Glomerular endothelial cell (primary cell): ENCODE measurements around the gene NCOA3. TPM values are rescaled to one million over a fixed set of nuclear protein-coding genes. Genes with fewer than 3 reads are reported as not detected.
"Not testable (repeated sequence)": the region's sequence is repeated elsewhere in the genome, so short reads cannot be mapped to it uniquely, and the experiment has no call there.

Experiments
- DNase-seq: peaks from one replicate; pipeline ENCODE4 v3.0.0-alpha.2; 2011; ENCODE audit warnings: low read depth, low spot score; ENCODE audit errors: extremely low read depth
- total RNA-seq: library from RNA; depleted of rRNA; stranded (reverse); fragments of >200 nt; gene quantifications from 2 replicates; pipeline ENCODE4 v1.2.3, GENCODE V29; 2015

Gene NCOA3
- total RNA-seq, 1 donor from 2014 or later, result 30.2 TPM

- not testable (repeated sequence) for DNase-seq
Observed at GRCh38 chr20:47500082-47500481, 1.6 kb upstream of the NCOA3 start.

GRCh38 chr20:47500554-47500953, 1.1 kb upstream of the NCOA3 start:
- no peak for DNase-seq

GRCh38 chr20:47501116-47501481, 588 bp upstream of the NCOA3 start:
- no peak for DNase-seq

- no peak for DNase-seq
Observed at GRCh38 chr20:47502271-47503239, 868 bp downstream of the NCOA3 start.

DNA sequence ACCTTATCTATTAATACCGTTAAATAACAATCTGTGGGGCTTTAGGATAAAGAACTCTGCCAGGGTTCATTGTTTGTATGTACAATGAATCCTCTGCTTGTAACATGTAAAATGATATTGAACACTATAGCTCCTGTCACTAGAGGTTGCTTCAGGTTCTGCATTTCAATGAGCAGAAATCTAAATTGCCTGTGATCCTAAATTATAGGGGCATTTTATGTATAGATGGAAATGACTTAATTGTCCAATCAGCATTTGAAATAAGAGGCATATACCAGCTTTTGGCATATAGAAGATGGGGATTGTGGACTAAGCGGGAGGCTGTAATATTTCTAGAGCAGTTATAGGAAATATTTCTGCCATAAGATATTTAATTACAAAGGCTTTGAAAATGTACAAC, 2.0 kb downstream of the NCOA3 start:
- DNase-seq, result no peak

GRCh38 chr20:47506335-47506734, 4.6 kb downstream of the NCOA3 start:
- no peak for DNase-seq

- no peak for DNase-seq
Observed at GRCh38 chr20:47506850-47507249, 5.2 kb downstream of the NCOA3 start.

DNA sequence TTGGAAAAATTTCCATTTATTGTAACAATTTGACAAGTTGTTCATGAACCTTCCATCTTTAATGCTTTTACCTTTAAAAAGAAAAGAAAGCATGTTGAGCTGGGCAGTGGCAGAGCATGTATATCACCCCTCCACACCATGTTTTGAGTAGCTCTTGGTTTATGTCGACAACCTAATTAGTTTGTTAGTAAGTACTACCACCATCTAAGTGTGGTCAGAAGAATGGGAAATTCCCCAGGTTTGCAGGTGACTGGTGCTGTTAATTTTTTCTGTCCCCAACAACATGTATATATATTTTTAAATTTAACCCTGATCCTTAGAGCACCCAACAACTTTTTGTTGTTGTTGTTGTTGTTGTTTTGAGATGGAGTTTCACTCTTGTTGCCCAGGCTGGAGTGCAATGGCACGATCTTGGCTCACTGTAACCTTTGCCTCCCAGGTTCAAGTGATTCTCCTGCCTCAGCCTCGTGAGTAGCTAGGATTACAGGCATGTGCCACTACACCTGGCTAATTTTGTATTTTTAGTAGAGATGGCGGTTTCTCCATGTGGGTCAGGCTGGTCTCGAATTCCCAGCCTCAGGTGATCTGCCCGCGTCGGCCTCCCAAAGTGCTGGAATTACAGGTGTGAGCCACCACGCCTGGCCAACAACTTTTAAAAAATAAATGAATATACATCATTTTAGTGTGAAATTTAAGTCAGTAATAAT, 5.7 kb downstream of the NCOA3 start:
- not testable (repeated sequence) for DNase-seq

GRCh38 chr20:47508278-47508677, 6.6 kb downstream of the NCOA3 start:
- no peak for DNase-seq

DNA sequence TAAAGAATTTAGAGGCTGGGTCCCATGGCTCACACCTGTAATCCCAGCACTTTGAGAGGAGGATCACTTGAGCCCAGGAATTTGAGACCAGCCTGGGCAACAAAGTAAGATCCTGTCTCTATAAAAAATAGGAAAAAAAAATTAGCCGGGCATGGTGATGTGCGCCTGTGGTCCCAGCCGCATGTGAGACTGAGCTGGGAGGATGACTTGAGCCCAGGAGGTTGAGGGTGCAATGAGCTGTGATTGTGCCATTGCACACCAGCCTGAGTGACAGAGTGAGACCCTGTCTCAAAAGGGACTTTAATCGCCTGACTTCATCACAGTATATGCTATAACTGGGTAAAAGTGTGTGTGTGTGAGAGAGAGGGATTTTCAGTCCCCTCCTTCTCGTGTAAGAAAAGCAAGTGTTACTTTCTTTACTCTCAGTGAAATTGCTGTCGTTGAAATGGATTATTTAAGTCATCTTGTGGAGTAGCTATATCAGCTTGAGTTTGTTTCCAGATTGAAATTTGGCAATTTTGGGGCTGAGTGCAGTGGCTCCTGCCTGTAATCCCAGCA, 7.5 kb downstream of the NCOA3 start:
- DNase-seq, result no peak

GRCh38 chr20:47509685-47510084, 8.0 kb downstream of the NCOA3 start:
- no peak for DNase-seq

DNA sequence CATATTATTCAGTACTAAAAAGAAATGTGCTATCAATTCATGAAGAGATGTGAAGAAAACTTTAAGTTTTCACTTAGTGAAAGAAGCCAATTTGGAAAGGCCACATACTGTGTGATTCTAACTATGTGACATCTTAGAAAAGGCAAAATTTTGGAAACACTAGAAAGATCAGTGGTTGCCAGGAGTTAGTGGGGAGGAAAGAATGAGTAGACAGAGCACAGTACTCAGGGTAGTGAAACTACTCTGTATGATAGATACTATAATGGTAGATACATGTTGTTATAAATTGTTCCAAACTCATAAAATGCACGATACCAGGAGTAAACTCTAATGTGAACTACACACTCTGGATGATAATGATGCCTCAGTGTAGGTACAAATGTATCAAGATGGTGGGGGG, 14.2 kb downstream of the NCOA3 start:
- DNase-seq, result no peak

- no peak for DNase-seq
Observed at GRCh38 chr20:47521059-47521808, 19.5 kb downstream of the NCOA3 start.

- DNase-seq, result no peak
Observed at GRCh38 chr20:47524015-47524784, 22.5 kb downstream of the NCOA3 start.

- no peak for DNase-seq
Observed at GRCh38 chr20:47527004-47527800, 25.5 kb downstream of the NCOA3 start.

GRCh38 chr20:47529840-47530239, 28.2 kb downstream of the NCOA3 start:
- DNase-seq, result no peak

GRCh38 chr20:47531458-47531857, 29.8 kb downstream of the NCOA3 start:
- DNase-seq, result no peak

GRCh38 chr20:47532002-47532401, 30.3 kb downstream of the NCOA3 start:
- DNase-seq, result no peak

DNA sequence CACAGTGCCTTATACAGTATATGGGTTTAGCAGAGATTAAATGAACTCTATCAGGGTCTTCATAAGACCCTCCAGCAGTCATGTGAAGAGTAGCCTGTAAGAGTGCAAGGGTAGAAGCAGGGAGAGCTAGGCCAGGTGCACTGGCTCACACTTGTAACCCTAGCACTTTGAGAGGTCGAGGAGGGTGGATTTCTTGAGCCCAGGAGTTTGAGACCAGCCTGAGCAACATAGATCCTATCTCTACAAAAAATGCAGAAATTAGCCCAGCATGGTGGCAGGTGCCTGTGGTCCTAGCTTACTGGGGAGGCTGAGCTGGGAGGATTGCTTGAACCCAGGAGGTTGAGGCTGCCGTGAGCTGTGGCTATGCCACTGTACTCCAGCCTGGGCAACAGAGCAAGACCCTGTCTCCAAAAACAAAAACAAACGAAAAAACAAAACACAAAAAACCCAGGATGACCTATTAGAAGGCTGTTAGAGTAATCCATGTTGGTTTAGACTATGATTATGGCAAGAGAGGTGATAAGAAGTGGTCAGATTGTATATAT, 31.9 kb downstream of the NCOA3 start:
- DNase-seq, result no peak
